ENCODE results near the gene ETV7. TPM values are rescaled to one million over a fixed set of nuclear protein-coding genes. Genes with fewer than 3 reads are reported as not detected.

Gene ETV7
- total and polyA plus RNA-seq, 2 experiments from 2014 or later: 0.47 to 1.2 TPM

GRCh38 chr6:36377594-36377993 is 9.9 kb downstream of the ETV7 start:
- no peaks in the 10 kb centered on the region for H3K27me3 ChIP-seq (ENCODE audit: insufficient read depth)
- H2AFZ ChIP-seq: 0 out of 2 replicates have a peak overlapping the region, but pooled peaks have one; percentile 29
- H3K4me3 ChIP-seq: no peak overlapping the region
- 0 out of 2 replicates have a peak, but pooled peaks cover 10% of the 10 kb centered on the region for H3K4me1 ChIP-seq (ENCODE audit: insufficient read depth)
- DNase-seq (ENCODE audit: low spot score): no peak
- no peak overlapping the region for H3K27ac Mint-ChIP-seq
- H3K9me2 ChIP-seq (ENCODE audit: insufficient read depth): no peaks in the 10 kb centered on the region
- H3K4me3 Mint-ChIP-seq: no peak overlapping the region
- no peaks in the 10 kb centered on the region for H3K36me3 Mint-ChIP-seq (ENCODE audit: low read depth)
- ATAC-seq: no peak
- no peaks in the 10 kb centered on the region for H3K36me3 ChIP-seq (ENCODE audit: insufficient read depth)
- H3K4me1 Mint-ChIP-seq: peaks cover 23% of the 10 kb centered on the region
- H3K4me2 ChIP-seq: no peak overlapping the region
- H4K20me1 ChIP-seq (replicated peaks; ENCODE audit: insufficient read depth): no peaks in the 10 kb centered on the region
- peaks cover 3% of the 10 kb centered on the region for H3K27me3 Mint-ChIP-seq (ENCODE audit: insufficient read depth, low read depth, poor library complexity)
- no peaks in the 10 kb centered on the region for H3F3A ChIP-seq (replicated peaks; ENCODE audit: low read depth)
- no peak for TF ChIP-seq CREB1 (CRISPR knock-in tag; IDR thresholded peaks at IDR 0.05; ENCODE audit: low read depth)
- no peak for TF ChIP-seq ZNF331 (CRISPR knock-in tag; IDR thresholded peaks at IDR 0.05; ENCODE audit: low read depth)
- no peak for TF ChIP-seq JUNB (IDR thresholded peaks at IDR 0.05; ENCODE audit: unreplicated experiment)
- no peak for TF ChIP-seq POLR2AphosphoS5 (IDR thresholded peaks at IDR 0.05; ENCODE audit: low read depth)
- no peak for TF ChIP-seq NANOG (IDR thresholded peaks at IDR 0.05; ENCODE audit: borderline replicate concordance)
- TF ChIP-seq EZH2 (IDR thresholded peaks at IDR 0.05; ENCODE audit: low read depth, unreplicated experiment): no peak
- no peak for TF ChIP-seq CTCF (conservative IDR thresholded peaks at IDR 0.05; ENCODE audit: low read depth in 2 of 2)
- TF ChIP-seq ETS1 (IDR thresholded peaks at IDR 0.05): no peak
- no peaks in the 10 kb centered on the region for H3K9me3 Mint-ChIP-seq
- no peak overlapping the region for H3K27ac ChIP-seq (ENCODE audit: low read depth)
- H3K79me2 ChIP-seq (replicated peaks; ENCODE audit: insufficient read depth): no peaks in the 10 kb centered on the region

GRCh38 chr6:36376742-36377141 is 10.7 kb downstream of the ETV7 start:
- Histone ChIP-seq H3K36me3 (ENCODE audit: insufficient read depth) (no peaks in the 10 kb centered on the region), H2AFZ (peak overlapping the region; percentile 66; the same call in 1 of the 2 replicates), H3K79me2 (replicated peaks; ENCODE audit: insufficient read depth) (no peaks in the 10 kb centered on the region), H3K27me3 (ENCODE audit: insufficient read depth) (no peaks in the 10 kb centered on the region), H3K4me1 (ENCODE audit: insufficient read depth) (0 out of 2 replicates have a peak, but pooled peaks cover 10% of the 10 kb centered on the region), H3K27ac (ENCODE audit: low read depth) (no peak overlapping the region), H4K20me1 (replicated peaks; ENCODE audit: insufficient read depth) (no peaks in the 10 kb centered on the region), H3K4me3 (no peak overlapping the region), H3K4me2 (no peak overlapping the region), H3K9me2 (ENCODE audit: insufficient read depth) (no peaks in the 10 kb centered on the region), H3F3A (replicated peaks; ENCODE audit: low read depth) (no peaks in the 10 kb centered on the region)
- ATAC-seq (peak; percentile 70), DNase-seq (ENCODE audit: low spot score) (no peak)
- H3K36me3 Mint-ChIP-seq (ENCODE audit: low read depth): peaks cover 4% of the 10 kb centered on the region; the same call in 1 of the 3 replicates
- H3K4me3 Mint-ChIP-seq: no peak overlapping the region
- H3K9me3 Mint-ChIP-seq: no peaks in the 10 kb centered on the region
- no peak overlapping the region for H3K27ac Mint-ChIP-seq
- H3K4me1 Mint-ChIP-seq: peaks cover 20% of the 10 kb centered on the region
- H3K27me3 Mint-ChIP-seq (ENCODE audit: insufficient read depth, low read depth, poor library complexity): peaks cover 7% of the 10 kb centered on the region
- TF ChIP-seq ZNF462 (CRISPR knock-in tag; IDR thresholded peaks at IDR 0.05) (no peak), REST (IDR thresholded peaks at IDR 0.05; ENCODE audit: unreplicated experiment) (no peak), NANOG (IDR thresholded peaks at IDR 0.05; ENCODE audit: borderline replicate concordance) (no peak)
